HG02763 (cell line): ENCODE results near the gene NUDT5.

ENCODE experiments used
- ATAC-seq: cut with Tn5 transposase; IDR thresholded peaks from one replicate; pipeline ENCODE4 v1.9.1; 2021; ENCODE audit warnings: mild to moderate bottlenecking, moderate library complexity; ENCODE audit not compliant: unreplicated experiment

NUDT5 gene

DNA sequence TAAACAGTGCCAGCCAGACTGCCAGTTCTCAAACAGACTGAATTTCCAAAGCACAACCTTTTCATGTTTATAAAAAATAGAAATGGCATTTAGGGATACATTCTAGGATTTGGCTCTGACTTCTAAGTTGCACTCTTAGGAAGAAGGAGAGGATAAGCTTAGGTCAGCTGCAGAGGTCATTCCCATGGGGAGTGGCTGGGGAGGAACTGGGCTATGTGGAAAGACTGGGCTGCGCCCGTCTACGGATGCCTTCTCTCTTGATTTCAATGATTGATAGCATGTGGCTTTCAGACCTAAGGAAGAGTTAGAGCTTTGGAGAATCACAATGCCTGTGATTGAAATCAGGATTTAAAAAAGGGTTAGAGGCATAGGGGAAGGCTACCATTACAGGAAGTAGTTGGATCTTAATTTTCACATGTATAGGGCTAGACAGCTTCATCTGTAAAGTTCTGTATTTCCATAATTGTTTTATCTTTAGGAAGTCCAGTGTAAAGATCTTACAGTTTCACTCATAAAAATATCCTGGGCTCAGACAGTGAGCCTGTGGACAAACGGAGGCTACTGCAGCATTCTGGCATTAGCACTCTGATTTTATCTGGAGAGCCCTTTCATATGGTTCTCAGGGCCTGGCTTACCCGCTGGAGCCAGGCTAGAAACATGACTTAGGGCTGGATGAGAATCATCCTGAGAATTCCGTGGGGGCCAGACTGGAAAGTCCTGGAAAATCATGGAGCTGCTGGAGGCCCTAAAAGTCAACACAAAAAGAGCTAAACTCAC, 29.5 kb downstream of the NUDT5 start:
- ATAC-seq, result no peak

DNA sequence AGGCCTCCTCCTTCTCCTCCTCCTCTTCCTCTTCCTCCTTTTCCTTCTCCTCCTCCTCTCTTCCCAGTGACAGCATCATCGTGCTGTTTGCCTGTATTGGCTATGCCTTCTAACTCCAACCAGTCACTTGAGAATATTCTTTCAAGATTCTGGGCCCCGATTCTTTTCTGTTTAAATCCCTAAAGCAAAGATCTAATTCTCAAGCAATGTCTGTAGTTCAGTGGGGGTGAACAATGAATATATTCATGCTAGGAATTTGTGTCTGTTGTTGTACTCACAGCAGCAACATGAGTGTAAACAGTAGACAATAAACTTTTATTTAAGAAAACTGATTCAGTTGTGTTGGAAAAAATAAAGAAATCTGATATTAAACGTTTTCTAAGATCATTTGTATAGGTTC, 30.7 kb downstream of the NUDT5 start:
- no peak for ATAC-seq

DNA sequence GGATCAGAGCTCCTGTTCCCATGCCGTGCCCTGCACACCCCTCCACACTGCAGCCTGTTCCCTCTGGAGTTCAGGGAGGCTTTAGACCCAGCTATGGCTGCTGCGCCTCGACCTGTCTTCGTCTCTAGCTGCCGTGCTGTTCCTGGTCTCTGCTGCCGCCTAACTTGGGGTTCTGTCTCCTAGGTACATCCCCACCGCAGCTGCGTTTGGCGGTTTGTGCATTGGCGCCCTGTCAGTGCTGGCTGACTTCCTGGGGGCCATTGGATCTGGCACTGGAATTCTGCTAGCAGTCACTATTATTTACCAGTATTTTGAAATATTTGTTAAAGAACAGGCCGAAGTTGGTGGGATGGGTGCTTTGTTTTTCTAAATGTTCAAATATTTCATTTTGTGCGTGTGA, 31.6 kb downstream of the NUDT5 start:
- ATAC-seq, result no peak

DNA sequence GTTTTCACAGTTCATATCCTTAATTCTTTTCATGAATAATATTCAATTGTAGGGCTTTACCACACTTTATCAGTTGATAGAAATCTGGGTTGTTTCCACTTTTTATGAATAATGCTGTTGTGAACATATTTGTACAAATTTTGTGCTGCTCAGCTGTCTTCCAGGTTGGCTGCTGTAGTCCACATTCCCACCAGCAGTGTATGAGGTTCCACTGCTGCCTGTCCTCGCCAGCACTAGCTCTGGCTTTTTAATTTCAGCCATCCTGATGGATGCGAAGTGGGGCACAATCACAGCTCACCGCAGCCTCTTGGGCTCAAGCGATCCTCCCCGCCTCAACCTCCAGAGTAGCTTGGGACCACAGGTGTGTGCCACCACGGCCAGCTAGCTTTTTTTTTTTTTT, 32.8 kb downstream of the NUDT5 start:
- no peak for ATAC-seq

DNA sequence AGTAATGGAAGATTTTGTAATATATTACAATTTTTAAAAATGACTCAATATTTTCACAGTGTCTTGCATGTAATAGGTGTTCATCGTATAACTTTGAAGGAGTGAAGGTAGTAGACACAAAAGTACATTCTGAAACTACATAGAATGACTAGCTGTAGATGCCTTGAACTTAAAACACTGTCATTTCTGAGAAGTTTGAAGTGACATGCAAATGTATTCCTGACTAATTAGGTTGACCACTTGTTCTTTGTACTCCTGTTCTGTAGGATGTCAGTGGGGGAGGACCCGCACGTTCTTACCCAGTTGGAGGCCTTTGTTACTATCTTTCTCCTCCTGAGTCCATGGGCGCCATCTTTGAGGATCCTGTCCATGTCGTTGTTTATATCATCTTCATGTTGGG, 35.0 kb downstream of the NUDT5 start:
- ATAC-seq, result no peak

DNA sequence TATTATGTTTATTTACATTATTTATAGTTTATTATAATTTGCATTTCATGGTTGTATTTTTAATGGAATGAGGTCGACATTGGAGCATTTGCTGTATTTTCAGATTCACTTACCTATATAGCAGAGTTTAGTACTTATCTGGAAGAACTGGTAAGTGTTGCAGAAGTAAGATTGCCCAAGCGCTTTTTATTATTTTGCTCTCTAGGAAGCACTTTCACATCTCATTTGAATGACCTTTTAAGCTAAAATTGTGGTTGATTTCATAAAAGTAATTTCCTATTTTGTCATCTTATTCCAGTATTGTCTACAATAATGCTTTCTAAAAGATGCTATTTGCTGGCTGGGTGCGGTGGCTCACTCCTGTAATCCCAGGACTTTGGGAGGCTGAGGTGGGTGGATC, 37.6 kb downstream of the NUDT5 start:
- no peak for ATAC-seq

DNA sequence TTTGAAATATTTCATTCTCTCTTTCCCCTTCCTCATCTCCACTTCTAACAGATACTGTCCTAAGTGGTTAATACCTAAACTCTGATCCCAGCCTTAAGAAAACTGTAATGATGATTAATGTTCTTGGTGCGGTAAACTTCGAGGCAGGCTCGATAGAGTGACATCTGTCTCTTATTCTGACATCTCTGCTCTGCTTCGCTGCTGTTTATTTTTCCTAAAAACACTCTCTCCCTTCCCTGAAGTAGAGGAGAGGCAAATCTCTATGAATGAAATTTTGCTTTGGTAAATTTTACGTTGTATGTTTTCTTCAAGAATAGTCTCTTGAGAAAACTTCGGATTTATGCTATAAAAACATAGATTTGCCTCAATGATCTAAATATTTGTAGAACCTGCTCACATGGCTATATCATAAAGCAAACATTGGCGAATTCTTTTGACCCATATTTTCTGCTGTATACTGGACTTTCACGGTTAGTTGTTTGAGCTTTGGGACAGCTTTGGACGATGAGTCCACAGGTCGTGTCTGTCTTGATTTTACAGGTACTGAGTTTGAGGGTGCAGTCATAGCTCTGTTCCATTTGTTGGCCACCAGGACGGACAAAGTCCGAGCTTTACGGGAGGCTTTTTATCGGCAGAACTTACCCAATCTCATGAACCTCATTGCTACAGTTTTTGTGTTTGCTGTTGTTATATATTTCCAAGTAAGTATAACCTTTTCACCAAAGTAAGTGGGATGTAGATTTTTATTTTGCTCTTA, 39.1 kb downstream of the NUDT5 start:
- no peak for ATAC-seq

DNA sequence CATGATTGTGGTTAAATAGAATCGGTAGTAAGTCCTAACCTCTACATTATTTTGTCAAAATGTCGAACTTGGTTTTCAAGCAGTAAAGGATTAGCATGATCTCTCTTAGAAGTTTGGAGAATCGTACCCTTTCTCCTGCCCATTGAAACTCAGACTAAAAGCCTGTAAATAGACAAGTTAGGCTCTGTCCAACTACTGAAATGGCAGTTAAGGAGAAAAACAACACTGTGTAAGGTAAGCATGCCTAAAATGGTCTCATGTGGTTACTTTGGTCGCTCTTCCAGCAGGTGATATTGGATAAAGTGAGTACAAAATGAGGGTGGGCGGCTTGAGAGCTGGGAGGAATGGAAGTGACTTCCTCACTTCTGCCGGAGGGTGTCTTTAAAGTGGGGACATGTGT, 41.2 kb downstream of the NUDT5 start:
- no peak for ATAC-seq

DNA sequence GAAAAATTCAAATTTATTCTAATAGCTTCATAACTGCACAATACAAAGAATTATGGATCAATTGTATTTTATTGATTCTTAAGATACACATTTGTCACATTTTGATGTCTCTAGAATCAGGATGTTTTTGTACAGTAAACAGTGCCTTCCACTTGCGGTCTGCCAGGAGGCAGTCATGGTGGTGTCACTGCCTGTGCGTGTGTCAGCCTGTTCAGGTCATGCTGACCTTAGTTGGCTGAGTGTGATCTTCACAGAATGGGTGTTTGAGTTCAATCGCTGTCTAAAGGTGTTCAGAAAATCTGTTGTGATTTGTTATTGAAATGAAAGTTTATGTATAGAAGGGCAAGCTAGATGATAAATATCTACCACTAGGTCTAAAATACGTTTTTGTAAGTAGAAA, 45.5 kb downstream of the NUDT5 start:
- no peak for ATAC-seq

DNA sequence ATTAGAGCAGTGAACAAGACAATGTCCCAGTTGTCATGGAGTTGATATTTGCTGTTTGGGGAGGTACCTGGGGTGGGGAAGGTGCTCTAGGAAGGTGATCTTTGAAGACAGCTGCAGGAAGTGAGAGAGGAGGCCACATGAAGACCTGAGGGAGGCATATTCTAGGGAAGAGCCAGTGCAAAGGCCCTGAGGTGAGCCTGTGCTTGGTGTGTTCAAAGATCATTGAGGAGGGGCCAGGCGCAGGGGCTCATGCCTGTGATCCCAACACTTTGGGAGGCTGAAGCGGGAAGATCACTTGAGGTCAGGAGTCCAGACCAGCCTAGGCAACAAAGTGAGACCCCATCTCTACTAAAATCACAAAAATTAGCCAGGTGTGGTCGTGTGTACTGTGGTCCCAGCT, 51.2 kb downstream of the NUDT5 start:
- ATAC-seq, result no peak

DNA sequence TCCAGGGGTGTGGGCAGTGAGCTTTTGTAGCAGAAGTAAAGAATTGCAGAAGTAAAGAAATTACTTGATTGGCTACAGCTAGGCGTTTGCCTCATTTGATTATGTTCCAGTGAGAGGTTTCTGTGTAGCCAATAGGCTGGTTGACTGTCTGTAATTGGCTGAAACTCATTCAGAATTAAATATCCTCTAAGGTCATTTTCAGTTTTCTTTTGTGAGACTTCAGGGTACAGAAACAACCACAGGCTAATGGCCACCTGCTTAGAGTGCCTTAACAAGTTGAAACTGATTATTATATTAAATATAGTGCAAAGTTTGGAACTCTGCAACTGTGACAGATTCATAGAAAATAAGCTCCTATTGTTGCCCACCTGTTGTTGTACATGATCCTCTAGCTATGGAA, 55.7 kb downstream of the NUDT5 start:
- no peak for ATAC-seq

DNA sequence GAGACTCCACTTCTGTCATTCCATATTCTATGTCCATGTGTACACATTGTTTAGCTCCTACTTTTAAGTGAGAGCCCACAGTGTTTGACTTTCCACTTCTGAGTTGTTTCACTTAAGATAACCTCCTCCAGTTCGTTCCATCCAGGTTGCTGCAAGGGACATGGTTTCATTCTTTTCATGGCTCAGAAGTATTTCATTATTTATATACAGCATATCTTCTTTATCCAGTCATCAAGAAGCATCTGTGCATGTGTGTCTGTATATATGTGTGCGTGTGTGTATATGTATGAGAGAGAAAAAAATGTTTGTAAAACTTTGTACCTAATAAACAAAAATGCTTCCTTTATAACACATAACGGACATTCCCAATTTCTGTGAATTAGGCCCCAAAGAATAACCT, 60.1 kb downstream of the NUDT5 start:
- ATAC-seq, result no peak

DNA sequence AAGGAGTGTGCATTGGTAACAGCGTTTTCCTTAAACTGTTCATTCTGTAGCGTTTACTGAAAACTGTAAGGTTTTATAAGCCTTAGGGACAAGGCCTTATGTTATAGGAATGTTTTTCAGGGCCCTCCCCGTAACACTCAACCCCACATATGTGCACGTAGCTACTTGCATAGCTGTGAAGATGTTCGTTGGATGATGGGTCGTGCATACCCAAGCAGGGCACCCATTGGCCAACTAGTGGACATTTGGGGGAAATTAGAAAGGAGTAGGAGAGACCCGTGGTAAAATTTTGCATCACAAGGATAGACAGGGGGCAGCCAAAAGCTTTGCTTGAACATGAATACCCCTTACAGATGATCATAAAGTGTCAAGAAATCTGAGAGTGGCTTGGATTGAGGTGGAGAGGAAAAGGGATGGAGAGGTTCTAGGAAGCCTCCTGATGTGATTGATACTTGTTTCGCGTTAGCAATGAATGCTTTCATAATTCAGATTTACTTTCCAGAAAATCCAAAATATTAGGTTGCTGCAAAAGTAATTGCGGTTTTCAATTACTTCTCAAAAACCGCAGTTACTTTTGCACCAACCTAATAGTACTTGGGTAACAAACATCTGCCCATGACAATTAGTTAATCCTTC, 65.3 kb downstream of the NUDT5 start:
- peak; percentile 26 for ATAC-seq

DNA sequence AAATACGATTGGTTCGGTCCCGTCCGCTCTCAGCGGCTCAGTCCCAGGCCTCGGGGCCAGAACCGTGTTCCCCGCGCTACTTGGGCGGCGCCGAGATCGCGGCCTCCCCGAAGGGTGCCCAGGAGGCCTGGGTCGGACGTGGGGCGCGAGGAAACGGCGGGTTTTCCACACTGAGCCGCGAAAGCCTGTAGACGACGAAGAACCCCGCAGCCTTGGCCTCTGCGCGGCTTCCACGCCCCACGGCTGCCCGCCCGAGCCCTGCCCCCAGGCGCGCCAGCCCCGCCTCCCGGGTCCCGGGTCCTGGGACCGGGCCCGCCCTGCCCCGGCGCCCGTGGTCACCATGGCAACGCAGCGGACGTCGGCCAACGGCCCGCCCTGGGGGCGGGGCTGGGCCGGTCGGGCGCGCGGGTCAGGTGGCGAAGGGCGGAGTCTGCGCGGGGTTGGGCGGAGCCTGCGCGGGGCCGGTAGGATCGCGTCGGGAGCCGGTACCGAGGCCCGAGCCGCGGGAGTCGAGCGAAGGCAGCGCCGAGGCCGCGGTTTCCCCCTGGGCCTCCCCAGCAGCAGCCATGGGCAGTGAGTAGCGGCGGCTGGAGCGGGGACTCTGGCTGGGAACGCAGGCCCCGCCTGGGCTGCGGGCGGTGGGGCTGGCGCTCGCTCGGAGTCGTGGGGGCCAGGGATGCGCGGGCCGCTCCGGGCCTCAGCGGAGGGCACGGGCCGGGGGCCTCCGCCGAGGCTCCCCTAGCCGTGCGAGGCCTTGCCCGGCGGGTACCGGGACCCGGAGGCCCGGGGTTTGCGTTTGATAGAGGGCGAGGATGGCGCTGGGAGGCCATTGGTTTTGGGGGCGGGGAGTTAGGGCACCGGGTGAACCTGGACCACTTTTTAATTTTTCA, 66.2 kb downstream of the NUDT5 start, which contains the start of gene SEC61A2:
Gene SEC61A2 (plus strand): TSS at position 456 of the 890 bp plus-strand sequence. CDS start 111 bp downstream, at position 567.
- peak; percentile 90 for ATAC-seq

DNA sequence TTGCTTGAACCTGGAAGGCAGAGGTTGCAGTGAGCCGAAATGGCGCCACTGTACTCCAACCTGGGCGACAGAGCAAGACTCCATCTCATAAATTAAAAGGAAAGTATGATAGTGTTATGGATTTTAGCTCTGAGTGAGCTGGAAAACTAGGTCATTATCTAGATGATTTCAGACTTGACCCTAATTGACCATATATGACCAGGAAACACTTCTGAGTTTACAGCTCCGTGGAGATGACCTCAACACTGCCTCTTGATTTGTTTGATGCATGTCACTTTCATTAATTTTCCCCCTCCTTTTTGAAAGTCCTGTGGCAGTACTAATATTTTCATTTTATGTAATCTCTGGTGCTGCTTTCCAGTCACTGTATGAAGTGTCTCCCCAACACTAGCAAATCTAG, 74.0 kb downstream of the NUDT5 start:
- no peak for ATAC-seq
